Esophagus squamous epithelium (tissue), 5 donors: ENCODE data around the gene IVD. TPM values are rescaled to one million over a fixed set of nuclear protein-coding genes. Genes with fewer than 3 reads are reported as not detected.
A peak's percentile ranks its signal among the peaks of the same experiment; 100 is the strongest.

Experiments used
- DNase-seq: peaks from one replicate; lab custom pipeline; 2025; lab: John Stamatoyannopoulos, UW
- H3K27ac ChIP-seq, 4 donors: fragments of 200-600 bp; sonication (generic); one replicate each; pipeline ENCODE4 v1.5.1; 2016 to 2019; ENCODE audit warnings: mild to moderate bottlenecking in 1 of 4
- H3K27me3 ChIP-seq, 4 donors: fragments of 200-600 bp; sonication (generic); 1 replicate in 3 of 4; 2 replicates in 1 of 4; pipeline versions ENCODE4 v1.5.1 to v1.6.0; 2017 to 2021; ENCODE audit warnings: antibody characterized with exemption in 1 of 4
- H3K36me3 ChIP-seq, 3 donors: fragments of 200-600 bp; sonication (generic); one replicate each; pipeline ENCODE4 v1.5.1; 2016 to 2019
- H3K4me1 ChIP-seq, 3 donors: fragments of 200-600 bp; sonication (generic); one replicate each; pipeline ENCODE4 v1.5.1; 2017 to 2019
- H3K4me3 ChIP-seq, 4 donors: fragments of 200-600 bp; sonication (generic); 1 replicate in 3 of 4; 2 replicates in 1 of 4; pipeline ENCODE4 v1.5.1; 2016 to 2019; ENCODE audit warnings: mild to moderate bottlenecking in 2 of 4, moderate library complexity in 1 of 4
- H3K9me3 ChIP-seq, 3 donors: fragments of 200-600 bp; sonication (generic); one replicate each; pipeline ENCODE4 v1.5.1; 2016 to 2019
- POLR2A ChIP-seq, 4 donors: fragments of 450-650 bp; IDR thresholded peaks; one replicate each; pipeline ENCODE4 v1.6.1; 2017; ENCODE audit warnings: antibody characterized with exemption in 4 of 4, mild to moderate bottlenecking in 4 of 4, moderate library complexity in 3 of 4
- WGBS, 2 donors: methylation state at CpG; one replicate each; pipeline ENCODE4 v1.1.5; 2018; 5-methylcytosine and 5-hydroxymethylcytosine counted together
- intact Hi-C: fragments of 100-400 bp; cut with DNase I; formaldehyde crosslinking; loops from one replicate; pipeline ENCODE4 v1.15.0; 2022
- total RNA-seq, 4 donors: library from RNA; depleted of rRNA; stranded (reverse); fragments of >200 nt; gene quantifications; one replicate each; pipeline ENCODE4 v1.1.0, GENCODE V29; 2016
- TF ChIP-seq, protein P1 (sequence below), 6 experiments: fragments of 450-650 bp in 4 of 6; fragments of 200-600 bp in 2 of 6; sonication (generic) in 2 of 6; IDR thresholded peaks; one replicate each; pipeline ENCODE4 v1.5.1; 2016 to 2019; ENCODE audit warnings: antibody characterized with exemption in 6 of 6, mild to moderate bottlenecking in 4 of 6, moderate library complexity in 4 of 6
- donor health status: DM: yes; HTN: yes; CAD: no.

Gene IVD
- total RNA-seq, 4 donors from 2014 or later: 10.7 to 42.2 (median 15.4) TPM

DNA sequence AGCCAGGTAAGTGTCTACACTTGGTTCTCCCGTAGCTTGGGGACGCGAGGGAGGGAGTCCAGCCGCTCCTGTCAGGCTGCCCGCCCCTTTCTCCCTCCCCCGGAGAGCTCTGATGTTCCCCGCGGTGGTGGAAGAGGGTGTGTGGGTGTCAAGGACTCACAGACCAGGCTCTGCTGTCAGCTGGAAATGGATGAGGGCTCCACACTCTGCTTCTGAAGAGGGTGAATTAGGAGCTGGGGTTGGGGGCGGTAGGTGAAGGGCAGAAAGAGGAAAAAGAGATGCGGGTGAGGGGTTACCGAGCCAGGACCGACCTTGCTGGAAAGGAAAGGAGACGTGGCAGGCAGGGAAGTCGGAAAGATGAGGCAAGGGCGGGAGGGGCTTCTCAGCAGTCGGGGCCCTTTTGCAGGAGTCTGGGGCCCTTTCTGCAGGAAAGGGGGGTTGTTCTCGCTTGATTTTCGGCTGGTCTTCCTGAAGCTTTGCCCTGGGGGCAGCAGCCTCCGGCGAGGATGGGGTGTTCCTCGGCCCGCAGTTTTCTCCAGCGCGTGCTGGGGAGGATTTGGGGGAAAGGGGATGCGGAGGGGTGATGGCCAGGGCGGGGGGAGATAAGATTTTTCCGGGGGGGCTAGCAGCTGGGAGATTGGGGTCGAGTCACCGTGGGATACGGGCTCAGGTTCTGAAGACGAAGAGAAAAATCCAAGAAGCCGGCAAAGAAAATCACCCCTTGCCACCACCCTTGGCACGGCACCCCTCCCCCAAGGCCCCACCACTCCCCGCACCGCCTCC, 34.6 kb downstream of the IVD start:
- intact Hi-C loops: no loop called here
- peaks cover 0 to 47% (median 5%) of the 10 kb centered on the region in 4 donors for H3K27me3 ChIP-seq
- H3K36me3 ChIP-seq: no peaks in the 10 kb centered on the region
- no peak for DNase-seq
- TF ChIP-seq POLR2A (IDR thresholded peaks at IDR 0.05): no peak
- TF ChIP-seq, protein P1, sequence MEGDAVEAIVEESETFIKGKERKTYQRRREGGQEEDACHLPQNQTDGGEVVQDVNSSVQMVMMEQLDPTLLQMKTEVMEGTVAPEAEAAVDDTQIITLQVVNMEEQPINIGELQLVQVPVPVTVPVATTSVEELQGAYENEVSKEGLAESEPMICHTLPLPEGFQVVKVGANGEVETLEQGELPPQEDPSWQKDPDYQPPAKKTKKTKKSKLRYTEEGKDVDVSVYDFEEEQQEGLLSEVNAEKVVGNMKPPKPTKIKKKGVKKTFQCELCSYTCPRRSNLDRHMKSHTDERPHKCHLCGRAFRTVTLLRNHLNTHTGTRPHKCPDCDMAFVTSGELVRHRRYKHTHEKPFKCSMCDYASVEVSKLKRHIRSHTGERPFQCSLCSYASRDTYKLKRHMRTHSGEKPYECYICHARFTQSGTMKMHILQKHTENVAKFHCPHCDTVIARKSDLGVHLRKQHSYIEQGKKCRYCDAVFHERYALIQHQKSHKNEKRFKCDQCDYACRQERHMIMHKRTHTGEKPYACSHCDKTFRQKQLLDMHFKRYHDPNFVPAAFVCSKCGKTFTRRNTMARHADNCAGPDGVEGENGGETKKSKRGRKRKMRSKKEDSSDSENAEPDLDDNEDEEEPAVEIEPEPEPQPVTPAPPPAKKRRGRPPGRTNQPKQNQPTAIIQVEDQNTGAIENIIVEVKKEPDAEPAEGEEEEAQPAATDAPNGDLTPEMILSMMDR (IDR thresholded peaks at IDR 0.05): no peak
- peak overlapping the region; percentile 74 to 96 (median 94) for H3K4me3 ChIP-seq
- no peaks in the 10 kb centered on the region for H3K9me3 ChIP-seq
- peak overlapping the region; percentile 51 to 88 (median 82) for H3K27ac ChIP-seq
- peaks cover 28 to 87% (median 36%) of the 10 kb centered on the region in 3 donors for H3K4me1 ChIP-seq
- WGBS, 2 donors: 0% methylated on average over 12 to 15 of the region's 35 CpGs

DNA sequence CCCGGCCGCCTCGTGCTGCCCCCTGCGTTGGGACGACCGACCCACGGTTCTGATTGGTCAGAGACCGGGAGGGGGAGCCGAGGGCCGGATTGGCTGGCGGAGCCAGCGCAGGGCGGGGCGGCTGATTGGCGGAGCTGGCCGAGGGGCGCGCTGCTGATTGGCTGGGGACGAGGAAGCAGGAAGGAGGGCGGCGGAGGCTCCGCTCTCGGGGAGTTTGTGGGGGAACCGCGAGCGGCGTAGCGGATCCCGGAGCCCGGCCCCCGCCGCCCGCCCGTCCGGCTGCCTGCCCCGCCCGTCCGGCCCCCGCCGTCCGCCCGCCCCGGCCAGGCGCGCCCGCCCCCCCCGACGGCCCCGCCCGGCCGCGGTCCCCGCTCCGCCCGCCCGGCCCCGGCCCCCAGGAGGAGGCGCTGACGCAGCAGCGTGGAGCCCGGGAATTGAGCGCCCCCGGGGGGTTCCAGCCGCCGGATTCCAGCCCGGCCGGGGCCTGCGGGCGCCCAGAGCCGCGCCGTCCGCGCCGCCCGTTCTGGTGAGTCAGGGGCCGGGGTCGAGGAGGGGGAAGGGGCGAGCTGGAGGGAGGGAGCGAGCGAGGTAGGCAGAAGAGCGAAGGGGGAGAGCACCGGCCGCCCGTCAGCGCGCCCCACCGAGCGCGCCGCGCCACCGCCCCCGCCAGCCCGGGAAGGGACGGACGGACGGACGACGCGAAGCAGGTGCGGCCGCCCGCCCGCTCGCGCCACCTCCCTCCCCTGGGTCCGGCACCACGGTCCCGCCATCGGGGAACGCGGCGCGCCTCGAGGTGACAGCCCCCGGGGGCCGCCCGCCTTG, 35.4 kb downstream of the IVD start, which contains the start of gene BAHD1:
TSS of gene BAHD1 (plus strand) at position 211 of the 822 bp plus-strand sequence. CDS start 17,512 bp downstream, outside the sequence.
- Histone ChIP-seq H3K4me1 (peaks cover 24 to 88% (median 42%) of the 10 kb centered on the region in 3 donors), H3K36me3 (no peaks in the 10 kb centered on the region), H3K27me3 (peaks cover 0 to 39% (median 5%) of the 10 kb centered on the region in 4 donors), H3K27ac (peak within 1 kb of the TSS; percentile 74 to 88 (median 82)), H3K9me3 (no peaks in the 10 kb centered on the region), H3K4me3 (peak within 1 kb of the TSS; percentile 74 to 96 (median 94))
- intact Hi-C loops: no loop called here
- WGBS, 2 donors: 0% methylated on average over 9 of the region's 119 CpGs; no CpG with 5 or more reads in 1 of the 2 donors
- TF ChIP-seq, protein P1 (IDR thresholded peaks at IDR 0.05): peak in 2 of 6 experiments; percentile 3 to 4
- peak in 1 of 4 donors; percentile 45 for TF ChIP-seq POLR2A (IDR thresholded peaks at IDR 0.05)
- DNase-seq: peak; percentile 75

DNA sequence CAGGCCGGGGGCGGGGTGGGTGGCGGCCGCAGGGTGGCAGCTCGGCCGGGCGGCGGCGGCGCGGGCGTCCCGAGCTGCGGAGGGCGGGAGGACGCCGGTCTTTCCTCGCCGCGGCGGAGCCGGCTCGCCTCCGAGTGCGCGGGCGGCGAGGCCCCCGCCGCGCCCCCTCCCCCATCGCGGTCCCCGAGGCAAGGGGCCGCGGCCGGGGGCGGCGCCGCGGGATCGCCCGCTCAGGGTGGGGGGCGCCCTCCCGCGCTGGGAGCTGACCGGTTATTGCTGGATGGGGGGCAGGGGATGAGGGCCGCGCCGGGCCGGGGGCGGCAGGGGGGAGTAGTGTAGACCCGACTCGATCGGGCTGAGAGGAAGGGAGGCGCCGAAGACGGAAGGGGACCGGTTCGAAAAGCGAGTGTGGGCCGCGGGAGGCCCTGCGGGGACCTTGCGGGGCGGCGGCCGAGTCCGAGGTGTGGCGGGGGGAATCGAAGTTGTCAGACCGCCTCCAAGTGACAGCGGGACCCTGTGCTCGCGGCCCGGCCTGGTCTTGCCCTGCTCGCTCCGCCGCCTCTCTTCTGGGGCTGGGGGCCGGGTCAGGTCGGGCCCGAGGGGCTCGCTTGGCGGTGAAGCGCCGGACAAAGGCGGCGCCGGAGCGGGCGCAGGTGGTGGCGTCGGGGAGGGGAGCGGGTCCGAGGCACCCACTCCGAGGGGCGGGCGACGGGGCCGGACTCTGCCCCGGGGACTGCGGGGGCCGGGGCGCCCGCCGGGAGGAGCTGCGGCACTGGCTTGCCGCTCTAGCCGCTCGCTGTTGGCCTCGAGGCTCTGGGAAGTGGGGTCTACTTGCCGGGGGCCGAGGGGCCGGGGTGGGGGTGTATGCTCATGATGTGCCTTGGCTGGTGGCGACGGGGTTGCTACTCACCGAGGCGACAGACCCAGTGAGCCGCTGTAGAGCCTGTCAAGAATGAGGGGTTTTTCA, 36.3 kb downstream of the IVD start:
- WGBS, 2 donors: 0 to 2% methylated on average over 19 to 21 of the region's 119 CpGs
- Histone ChIP-seq H3K9me3 (no peaks in the 10 kb centered on the region), H3K4me1 (peaks cover 15 to 84% (median 35%) of the 10 kb centered on the region in 3 donors), H3K4me3 (peak overlapping the region; percentile 74 to 96 (median 94)), H3K27me3 (peaks cover 0 to 30% (median 4%) of the 10 kb centered on the region in 4 donors), H3K36me3 (no peaks in the 10 kb centered on the region), H3K27ac (peak overlapping the region; percentile 53 to 88 (median 82))
- intact Hi-C loops: no loop called here
- no peak for DNase-seq
- TF ChIP-seq, protein P1 (IDR thresholded peaks at IDR 0.05): peak in 1 of 6 experiments; percentile 9
- TF ChIP-seq POLR2A (IDR thresholded peaks at IDR 0.05): no peak

DNA sequence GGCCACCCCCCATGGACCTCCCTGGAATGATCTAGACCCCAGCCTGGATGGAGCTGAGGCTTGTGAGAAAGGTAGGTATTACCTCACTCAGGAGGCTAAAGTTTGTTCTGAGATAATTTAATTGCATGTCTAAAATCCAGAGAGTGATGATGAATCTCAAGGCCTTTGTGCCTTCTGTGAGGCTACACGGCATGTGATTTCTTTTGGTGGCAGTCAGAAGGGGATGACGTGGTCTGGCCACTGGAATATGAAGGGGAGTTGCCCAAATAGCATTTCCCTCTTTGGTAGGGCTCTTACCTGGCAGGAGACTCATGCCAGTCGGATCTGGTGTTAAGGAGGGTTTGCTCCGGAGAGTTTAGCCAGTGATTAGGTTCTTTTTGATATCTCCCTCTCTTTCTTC, 37.7 kb downstream of the IVD start:
- no peaks in the 10 kb centered on the region for H3K9me3 ChIP-seq
- intact Hi-C loops: no loop called here
- no peaks in the 10 kb centered on the region for H3K36me3 ChIP-seq
- 83 to 84% methylated on average over 4 of the region's 4 CpGs for WGBS, 2 donors
- H3K4me1 ChIP-seq: peaks cover 13 to 70% (median 32%) of the 10 kb centered on the region in 3 donors
- H3K27ac ChIP-seq: no peak overlapping the region
- H3K4me3 ChIP-seq: no peak overlapping the region
- peaks cover 0 to 16% (median 0%) of the 10 kb centered on the region in 4 donors for H3K27me3 ChIP-seq
- TF ChIP-seq, protein P1 (IDR thresholded peaks at IDR 0.05): no peak
- no peak for TF ChIP-seq POLR2A (IDR thresholded peaks at IDR 0.05)
- no peak for DNase-seq
